Measurements from ENCODE around the gene DOHH. TPM values are rescaled to one million over a fixed set of nuclear protein-coding genes. Genes with fewer than 3 reads are reported as not detected.

Gene DOHH
- total RNA-seq, 3 donors from 2014 or later, result 7.6 to 11.1 (median 10.4) TPM

- H3K4me3 ChIP-seq, result no peak overlapping the region
- peaks cover 10% of the 10 kb centered on the region for H3K4me1 ChIP-seq (ENCODE audit: low read depth)
- intact Hi-C loops (cut with DNase I, micrococcal nuclease), result loop anchor here (5.0 kb wide), 2 partner anchors 145 to 165 kb away; no protein-coding TSS in a partner anchor
- H3K36me3 ChIP-seq (ENCODE audit: low read depth), result no peaks in the 10 kb centered on the region
- DNase-seq, result peak in 2 of 3 donors; percentile 49 to 61
- H3K9me3 ChIP-seq, result no peaks in the 10 kb centered on the region
- peak; percentile 37 for ATAC-seq
- TF ChIP-seq CTCF (IDR thresholded peaks at IDR 0.05), result peak; percentile 62
Observed at GRCh38 chr19:3471954-3472655, 28.4 kb downstream of the DOHH start.

GRCh38 chr19:3470500-3471128 is 29.9 kb downstream of the DOHH start:
- no peak overlapping the region for H3K4me3 ChIP-seq
- H3K4me1 ChIP-seq (ENCODE audit: low read depth), result peaks cover 10% of the 10 kb centered on the region
- DNase-seq (no peak), ATAC-seq (no peak)
- H3K9me3 ChIP-seq, result no peaks in the 10 kb centered on the region
- intact Hi-C loops (cut with DNase I, micrococcal nuclease), result loop anchor here (5.0 kb wide), 2 partner anchors 143 to 163 kb away; no protein-coding TSS in a partner anchor
- no peak for TF ChIP-seq CTCF (IDR thresholded peaks at IDR 0.05)
- H3K36me3 ChIP-seq (ENCODE audit: low read depth), result no peaks in the 10 kb centered on the region

- ATAC-seq, result no peak
Observed at GRCh38 chr19:3469638-3470499, 30.6 kb downstream of the DOHH start.

GRCh38 chr19:3468211-3468610 is 32.3 kb downstream of the DOHH start:
- Histone ChIP-seq H3K9me3 (no peaks in the 10 kb centered on the region), H3K4me1 (ENCODE audit: low read depth) (no peaks in the 10 kb centered on the region), H3K4me3 (no peak overlapping the region), H3K36me3 (ENCODE audit: low read depth) (no peaks in the 10 kb centered on the region)
- ATAC-seq (no peak), DNase-seq (no peak)
- intact Hi-C loops (cut with DNase I, micrococcal nuclease), result no loop called here
- no peak for TF ChIP-seq CTCF (IDR thresholded peaks at IDR 0.05)

More at GRCh38 chr19:3469638-3470499, 30.6 kb downstream of the DOHH start:
- no peak for TF ChIP-seq CTCF (IDR thresholded peaks at IDR 0.05)
- intact Hi-C loops (cut with DNase I, micrococcal nuclease), result loop anchor here (5.0 kb wide), 2 partner anchors 143 to 163 kb away; no protein-coding TSS in a partner anchor
- DNase-seq, result no peak
- Histone ChIP-seq H3K9me3 (no peaks in the 10 kb centered on the region), H3K36me3 (ENCODE audit: low read depth) (no peaks in the 10 kb centered on the region), H3K4me3 (no peak overlapping the region), H3K4me1 (ENCODE audit: low read depth) (peaks cover 10% of the 10 kb centered on the region)

- H3K4me1 ChIP-seq (ENCODE audit: low read depth), result no peaks in the 10 kb centered on the region
- ATAC-seq, result no peak
- intact Hi-C loops (cut with DNase I, micrococcal nuclease), result no loop called here
Observed at GRCh38 chr19:3467437-3468198, 32.9 kb downstream of the DOHH start.

More at GRCh38 chr19:3467437-3468198, 32.9 kb downstream of the DOHH start:
- Histone ChIP-seq H3K4me3 (no peak overlapping the region), H3K9me3 (no peaks in the 10 kb centered on the region), H3K36me3 (ENCODE audit: low read depth) (no peaks in the 10 kb centered on the region)
- TF ChIP-seq CTCF (IDR thresholded peaks at IDR 0.05), result no peak
- DNase-seq, result no peak
